SU-DHL-6 (cell line): ENCODE results near the gene AQP5.

Source experiments
- H2AFZ ChIP-seq: fragments of 200-600 bp; sonication (generic); 2 replicates; pipeline ENCODE4 v1.6.1; 2014; ENCODE audit warnings: low read depth, mild to moderate bottlenecking, moderate library complexity, mixed read lengths, antibody characterized with exemption, low read length; ENCODE audit not compliant: severe bottlenecking
- H3F3A ChIP-seq: fragments of 200-600 bp; shearing (Covaris generic); 2 replicates; pipeline ENCODE4 v1.6.0; 2016; ENCODE audit warnings: antibody characterized with exemption, mild to moderate bottlenecking; ENCODE audit not compliant: insufficient read depth
- H3K27ac ChIP-seq: fragments of 200-600 bp; sonication (generic); 2 replicates; pipeline ENCODE4 v1.5.1; 2016; ENCODE audit warnings: low read depth, mild to moderate bottlenecking, low read length, moderate library complexity, mixed read lengths
- H3K27me3 ChIP-seq: fragments of 200-600 bp; sonication (generic), shearing (Covaris generic); 2 replicates; pipeline ENCODE4 v1.6.0; 2014; ENCODE audit warnings: mild to moderate bottlenecking, low read length
- H3K36me3 ChIP-seq: fragments of 200-600 bp; sonication (generic); 2 replicates; pipeline ENCODE4 v1.6.1; 2014; ENCODE audit warnings: mild to moderate bottlenecking, low read length, mixed read lengths
- H3K4me2 ChIP-seq: fragments of 300-600, 200-600 bp; shearing (Covaris generic), sonication (generic); 2 replicates; pipeline ENCODE4 v1.6.0; 2014; ENCODE audit warnings: low read length, low read depth, mild to moderate bottlenecking; ENCODE audit not compliant: poor library complexity, severe bottlenecking
- H3K4me3 ChIP-seq: fragments of 200-600 bp; sonication (generic); 2 replicates; pipeline ENCODE4 v1.5.1; 2014; ENCODE audit warnings: antibody characterized with exemption, low read length, mild to moderate bottlenecking, mixed read lengths; ENCODE audit not compliant: insufficient read depth, poor library complexity, severe bottlenecking
- H3K79me2 ChIP-seq: fragments of 200-600 bp; sonication (generic); 2 replicates; pipeline ENCODE4 v1.6.1; 2014; ENCODE audit warnings: mild to moderate bottlenecking, low read length, moderate library complexity; ENCODE audit not compliant: insufficient read depth
- H3K9ac ChIP-seq: fragments of 200-600 bp; sonication (generic); 2 replicates; pipeline ENCODE4 v1.7.0; 2014; ENCODE audit warnings: mild to moderate bottlenecking, low read length
- H3K9me2 ChIP-seq: fragments of 200-600 bp; sonication (generic); replicated peaks from 2 replicates; pipeline ENCODE4 v1.6.1; 2014; ENCODE audit warnings: low read length; ENCODE audit not compliant: insufficient read depth
- H3K9me3 ChIP-seq: fragments of 200-600 bp; sonication (generic); 2 replicates; pipeline ENCODE4 v1.6.1; 2014; ENCODE audit warnings: low read length, mixed read lengths; ENCODE audit not compliant: insufficient read depth
- H4K20me1 ChIP-seq: fragments of 200-600 bp; sonication (generic); 2 replicates; pipeline ENCODE4 v1.6.1; 2014; ENCODE audit warnings: low read depth, mild to moderate bottlenecking, antibody characterized with exemption, low read length, moderate library complexity, mixed read lengths
- CTCF ChIP-seq: fragments of 200-600 bp; sonication (generic); IDR thresholded peaks from one replicate; pipeline ENCODE4 v1.5.1; 2017; ENCODE audit warnings: antibody characterized with exemption, mild to moderate bottlenecking, low read length, moderate library complexity; ENCODE audit not compliant: insufficient read depth, poor library complexity, severe bottlenecking
- EZH2phosphoT487 ChIP-seq: fragments of 200-600 bp; sonication (generic), shearing (Covaris generic); conservative IDR thresholded peaks from 2 replicates; pipeline ENCODE4 v1.6.1; 2018; ENCODE audit warnings: mild to moderate bottlenecking, antibody characterized with exemption, low read length, moderate library complexity, mixed read lengths

Gene AQP5

DNA sequence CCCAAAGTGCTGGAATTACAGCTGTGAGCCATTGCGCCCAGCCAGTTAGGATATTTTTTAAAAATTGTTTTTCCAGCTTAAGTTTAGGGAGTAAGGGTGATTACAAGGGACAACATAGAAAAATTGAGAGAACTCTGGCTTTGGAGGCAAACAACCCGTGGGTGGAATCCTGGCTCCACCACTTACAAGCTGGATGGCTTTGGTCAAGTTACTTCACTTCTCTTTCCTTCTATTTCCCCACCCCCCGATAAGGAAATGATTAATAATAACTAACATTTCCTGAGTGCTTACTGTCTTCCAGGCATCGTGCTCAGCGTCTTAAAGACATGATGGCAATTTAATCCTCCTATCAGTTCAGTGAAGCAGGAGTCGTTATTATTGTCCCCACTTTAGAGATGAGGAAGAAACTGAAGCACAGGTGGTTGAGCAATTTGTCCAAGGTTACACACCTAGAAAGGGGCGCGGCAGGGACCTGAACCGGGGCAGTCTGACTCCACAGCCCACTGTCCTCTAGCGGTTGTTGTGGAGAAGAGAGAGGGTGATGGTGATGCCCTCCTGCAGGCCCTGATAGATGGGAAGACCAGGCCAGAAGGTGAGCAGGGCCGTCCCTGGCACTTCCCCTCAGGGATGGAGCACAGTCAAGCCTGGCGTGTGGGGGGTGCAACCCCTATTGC, 41.3 kb upstream of the AQP5 start:
- Histone ChIP-seq H3K4me2 (no peak overlapping the region), H4K20me1 (no peaks in the 10 kb centered on the region), H3K79me2 (no peaks in the 10 kb centered on the region), H3K27ac (no peak overlapping the region), H3K36me3 (no peaks in the 10 kb centered on the region), H3F3A (no peaks in the 10 kb centered on the region), H2AFZ (no peak overlapping the region), H3K27me3 (no peaks in the 10 kb centered on the region), H3K9me2 (no peaks in the 10 kb centered on the region), H3K9me3 (no peaks in the 10 kb centered on the region), H3K4me3 (no peak overlapping the region), H3K9ac (no peak overlapping the region)
- TF ChIP-seq CTCF (no peak), EZH2phosphoT487 (no peak)

GRCh38 chr12:49920915-49921286, 40.8 kb upstream of the AQP5 start:
- no peak overlapping the region for H3K4me2 ChIP-seq
- no peaks in the 10 kb centered on the region for H3K27me3 ChIP-seq
- H3K27ac ChIP-seq: no peak overlapping the region
- H3K4me3 ChIP-seq: no peak overlapping the region
- H3K9me2 ChIP-seq: no peaks in the 10 kb centered on the region
- H4K20me1 ChIP-seq: no peaks in the 10 kb centered on the region
- no peaks in the 10 kb centered on the region for H3K9me3 ChIP-seq
- no peaks in the 10 kb centered on the region for H3K36me3 ChIP-seq
- H3K79me2 ChIP-seq: no peaks in the 10 kb centered on the region
- no peaks in the 10 kb centered on the region for H3F3A ChIP-seq
- no peak for TF ChIP-seq CTCF
- no peak for TF ChIP-seq EZH2phosphoT487
- no peak overlapping the region for H2AFZ ChIP-seq
- no peak overlapping the region for H3K9ac ChIP-seq

DNA sequence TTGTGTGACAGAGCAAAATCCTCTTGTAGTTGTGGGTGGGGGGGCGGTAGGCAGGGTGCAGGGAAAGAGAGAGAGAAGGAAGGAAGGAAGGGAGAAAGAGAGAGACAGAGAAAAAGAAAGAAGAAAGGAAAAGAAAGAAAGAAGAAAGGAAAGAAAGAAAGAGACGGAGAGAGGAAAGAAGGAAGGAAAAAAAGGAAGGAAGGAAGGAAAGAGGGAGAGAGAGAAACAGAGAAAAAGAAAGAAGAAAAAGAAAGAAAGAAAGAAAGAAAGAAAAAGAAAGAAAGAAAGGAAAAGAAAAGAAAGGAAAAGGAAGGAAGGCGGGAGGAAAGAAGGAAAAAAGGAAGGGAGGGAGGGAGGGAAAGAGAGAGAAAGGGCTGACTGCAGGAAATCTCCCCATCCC, 40.4 kb upstream of the AQP5 start:
- Histone ChIP-seq H3K27me3 (no peaks in the 10 kb centered on the region), H3K9me2 (no peaks in the 10 kb centered on the region)

More for the DNA sequence above, 40.4 kb upstream of the AQP5 start:
- H3K4me3 ChIP-seq: no peak overlapping the region
- H3K27ac ChIP-seq: no peak overlapping the region
- no peaks in the 10 kb centered on the region for H3F3A ChIP-seq
- H3K9ac ChIP-seq: no peak overlapping the region
- H4K20me1 ChIP-seq: no peaks in the 10 kb centered on the region
- H3K36me3 ChIP-seq: no peaks in the 10 kb centered on the region
- TF ChIP-seq EZH2phosphoT487 (no peak), CTCF (no peak)
- no peaks in the 10 kb centered on the region for H3K79me2 ChIP-seq
- H3K9me3 ChIP-seq: no peaks in the 10 kb centered on the region
- no peak overlapping the region for H3K4me2 ChIP-seq
- H2AFZ ChIP-seq: no peak overlapping the region
